ENCODE results near the gene PRPF40A.
"Not testable (repeated sequence)": the region's sequence is repeated elsewhere in the genome, so short reads cannot be mapped to it uniquely, and the experiment has no call there.

Gene PRPF40A

DNA sequence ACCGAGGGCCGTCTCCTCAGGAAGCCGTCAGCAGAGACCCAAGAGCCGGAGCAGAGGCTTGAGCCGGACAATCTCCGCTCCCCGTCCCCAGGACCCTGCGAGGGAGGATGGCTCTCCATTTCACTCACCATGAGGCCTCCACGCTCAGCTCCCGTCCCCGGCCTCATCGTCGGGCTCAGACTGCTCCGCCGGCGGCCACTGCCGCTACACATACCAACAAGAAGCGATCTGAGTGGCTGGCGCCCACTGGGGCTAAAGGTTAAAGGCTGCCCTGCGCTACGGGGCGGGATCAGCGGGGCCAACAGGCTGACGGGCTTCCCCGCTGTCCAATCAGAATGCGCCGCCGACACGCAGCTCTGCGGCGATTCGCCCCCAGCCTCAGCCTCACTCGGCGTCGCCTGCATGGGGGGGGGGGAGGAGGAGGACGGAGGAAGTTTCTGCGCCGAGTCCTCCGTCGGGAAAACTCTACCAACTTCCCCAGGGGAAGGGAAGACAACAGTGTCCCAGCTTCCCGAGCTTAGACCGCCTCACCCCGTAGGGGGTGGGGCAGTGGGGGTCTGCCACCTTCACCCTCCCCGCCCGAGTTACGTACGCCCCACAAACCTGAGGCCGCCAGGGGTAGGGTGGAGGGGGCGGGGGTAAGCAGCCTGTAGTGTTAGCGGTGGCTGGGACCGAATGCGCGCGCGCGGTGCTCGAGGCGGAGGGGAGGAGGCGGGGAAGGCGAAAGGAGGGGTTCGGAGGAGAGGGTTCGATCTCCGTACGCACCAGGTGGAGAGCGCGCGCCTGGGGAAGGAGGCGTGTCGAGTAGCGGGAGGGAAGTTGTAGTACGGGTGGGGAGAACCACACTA lies at the start of gene PRPF40A:
Gene PRPF40A, minus strand, starts transcription at position 234 of the 848 bp plus-strand sequence. Its CDS starts 22 bp downstream, at position 212.
- peak; percentile 97 for DNase-seq (ENCODE audit: low read depth)

DNA sequence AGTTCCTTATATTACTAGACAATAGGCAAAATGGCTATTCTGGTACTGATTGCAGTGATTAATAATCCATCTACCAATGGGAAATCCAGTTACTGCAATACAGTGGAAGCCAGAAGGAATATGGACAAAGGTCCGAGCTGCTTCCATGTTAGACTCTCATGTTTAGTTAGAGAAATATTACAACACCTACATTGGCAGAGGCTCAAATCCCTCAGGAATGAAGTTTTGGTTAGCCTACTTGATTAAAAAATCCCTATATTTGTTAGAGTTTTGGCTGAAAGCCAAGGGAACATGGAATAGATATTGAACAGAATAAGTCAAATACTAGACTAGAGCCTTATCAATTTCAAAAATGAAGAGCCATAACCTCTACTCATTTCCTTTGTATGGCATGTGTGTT lies 49.7 kb upstream of the PRPF40A start:
- no peak for DNase-seq (ENCODE audit: low read depth)

DNA sequence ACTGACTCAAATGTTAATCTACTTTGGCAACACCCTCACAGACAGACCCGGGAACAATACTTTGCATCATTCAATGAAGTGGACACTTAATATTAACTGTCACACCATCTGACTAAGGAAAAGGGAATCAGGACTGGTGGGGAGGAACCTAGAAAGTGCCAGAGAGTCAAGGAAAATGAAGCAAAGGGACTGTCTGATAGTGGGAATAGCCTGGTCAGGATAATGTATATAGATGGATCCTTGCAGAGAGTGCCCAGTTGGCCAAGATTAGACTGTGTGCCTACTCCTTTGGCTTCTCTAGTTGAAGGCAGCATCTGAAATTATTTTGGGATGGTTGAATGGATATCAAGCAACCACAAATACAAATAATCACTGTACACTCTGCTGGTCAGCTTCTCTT lies 46.4 kb upstream of the PRPF40A start:
- DNase-seq (ENCODE audit: low read depth), result no peak

DNA sequence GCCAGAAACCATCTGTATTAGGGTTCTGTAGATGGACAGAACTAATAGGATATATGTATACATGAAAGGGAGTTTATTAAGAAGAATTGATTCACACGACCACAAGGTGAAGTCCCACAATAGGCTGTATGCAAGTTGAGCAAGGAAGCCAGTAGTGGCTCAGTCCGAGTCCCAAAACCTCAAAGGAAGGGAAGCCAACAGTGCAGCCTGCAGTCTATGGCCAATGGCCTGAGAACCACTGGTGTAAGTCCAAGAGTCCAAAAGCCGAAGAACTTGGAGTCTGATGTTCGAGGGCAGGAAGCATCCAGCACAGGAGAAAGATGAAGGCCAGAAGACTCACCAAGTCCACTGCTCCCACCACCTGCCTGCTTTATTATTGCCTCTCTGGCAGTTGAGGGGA lies 45.9 kb upstream of the PRPF40A start:
- not testable (repeated sequence) for DNase-seq (ENCODE audit: low read depth)

DNA sequence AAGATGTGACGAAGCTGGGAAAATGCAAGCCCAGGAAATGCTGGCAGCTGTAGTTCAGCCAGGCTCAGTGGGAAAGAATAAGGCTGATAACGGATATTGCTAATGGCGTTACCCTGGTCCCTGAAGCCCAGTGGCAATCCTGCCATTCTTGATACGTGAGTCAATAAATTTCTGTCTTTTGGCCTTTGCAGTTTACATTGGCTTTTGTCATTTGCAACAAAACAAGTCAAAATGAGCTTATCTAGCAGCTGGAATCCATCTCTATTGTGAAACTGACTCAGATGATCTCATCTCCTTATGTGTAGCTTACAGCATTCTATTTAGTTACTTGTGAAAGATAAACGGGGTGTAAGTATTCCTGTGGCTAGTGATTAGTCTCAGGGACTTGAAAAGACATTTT lies 44.9 kb upstream of the PRPF40A start:
- DNase-seq (ENCODE audit: low read depth), result no peak

DNA sequence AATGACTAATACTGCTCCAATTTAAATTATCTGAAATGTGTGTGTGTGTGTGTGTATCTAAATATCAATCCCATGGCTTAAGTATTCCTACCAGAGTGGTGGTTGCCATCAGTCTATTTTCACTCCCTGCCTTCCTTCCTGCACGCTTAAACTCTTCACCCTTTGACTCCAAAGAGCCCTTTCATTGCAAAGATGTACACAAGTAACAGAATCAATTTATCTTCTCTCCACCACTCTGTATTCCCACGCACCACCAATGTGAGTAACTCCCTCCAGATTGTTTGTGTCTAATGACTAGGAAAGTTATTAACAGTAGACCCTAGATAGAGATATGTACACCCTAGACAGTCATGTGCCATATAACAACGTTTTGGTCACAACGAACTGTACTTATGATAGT lies 44.0 kb upstream of the PRPF40A start:
- no peak for DNase-seq (ENCODE audit: low read depth)

DNA sequence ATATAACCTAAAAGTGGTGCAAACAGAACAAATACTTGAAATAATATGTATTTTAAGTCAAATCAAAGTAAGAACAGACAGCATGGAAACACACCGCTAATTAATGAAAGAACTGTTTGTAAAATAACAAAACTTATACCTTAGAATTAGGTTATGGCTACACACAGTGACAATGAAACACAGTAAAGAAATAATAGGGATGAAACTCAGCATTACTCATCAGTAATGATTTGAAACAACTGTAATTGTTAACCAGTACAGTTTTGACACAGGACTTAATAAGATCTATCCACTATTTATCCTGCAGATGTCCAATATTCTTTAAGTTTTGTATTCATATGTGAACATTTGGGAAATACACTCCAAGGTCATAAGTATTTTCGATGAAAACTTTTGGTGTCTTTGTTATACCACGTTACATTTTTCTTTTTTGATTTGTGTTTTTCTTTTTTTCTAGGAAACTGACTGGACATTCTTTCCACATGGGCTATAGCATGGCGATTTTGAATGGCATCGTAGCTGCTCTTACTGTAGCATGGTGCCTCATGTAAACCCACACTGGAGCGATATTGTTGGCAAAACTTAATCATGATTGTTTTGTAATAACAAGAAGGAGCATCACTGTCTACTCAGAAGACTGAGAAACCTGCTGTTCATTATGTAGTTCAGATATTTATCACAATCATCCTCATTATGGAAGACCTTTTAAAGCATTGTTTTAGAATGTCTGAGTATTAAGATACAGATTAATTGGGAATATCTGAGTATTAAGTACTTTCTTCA lies 42.2 kb upstream of the PRPF40A start:
- DNase-seq (ENCODE audit: low read depth), result no peak

DNA sequence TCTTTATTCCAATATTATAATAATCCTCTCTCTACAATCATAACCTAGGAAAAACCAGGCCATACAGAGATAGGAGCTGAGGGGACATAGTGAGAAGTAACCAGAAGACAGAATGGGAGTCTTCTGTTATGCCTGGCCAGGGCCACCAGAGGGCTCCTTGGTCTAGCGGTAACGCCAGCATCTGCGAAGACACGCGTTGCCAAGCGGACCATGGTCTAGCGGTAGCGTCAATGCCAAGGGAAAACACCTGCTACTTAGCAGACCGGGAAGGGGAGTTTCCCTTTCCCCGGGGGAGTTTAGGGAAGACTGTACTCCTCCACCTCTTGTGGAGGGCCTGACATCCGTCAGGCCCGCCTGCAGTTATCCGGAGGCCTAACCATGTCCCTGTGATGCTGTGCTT lies 37.8 kb upstream of the PRPF40A start:
- no peak for DNase-seq (ENCODE audit: low read depth)

DNA sequence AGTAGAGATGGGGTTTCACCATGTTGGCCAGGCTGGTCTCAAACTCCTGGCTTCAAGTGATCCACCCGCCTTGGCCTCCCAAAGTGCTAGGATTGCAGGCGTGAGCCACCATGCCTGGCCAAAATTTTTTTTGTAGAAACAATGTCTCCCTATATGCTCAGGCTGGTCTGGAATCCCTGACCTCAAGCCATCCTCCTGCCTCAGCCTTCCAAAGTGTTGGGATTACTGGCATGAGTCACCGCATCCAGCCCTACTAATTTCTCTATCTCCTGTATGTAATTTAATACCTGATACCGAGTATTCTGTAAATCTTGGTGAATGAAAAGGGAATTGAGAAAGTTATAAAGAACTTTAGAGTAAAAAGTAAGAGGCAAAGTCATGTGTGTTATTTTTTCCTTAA lies 30.5 kb upstream of the PRPF40A start:
- DNase-seq (ENCODE audit: low read depth), result not testable (repeated sequence)

DNA sequence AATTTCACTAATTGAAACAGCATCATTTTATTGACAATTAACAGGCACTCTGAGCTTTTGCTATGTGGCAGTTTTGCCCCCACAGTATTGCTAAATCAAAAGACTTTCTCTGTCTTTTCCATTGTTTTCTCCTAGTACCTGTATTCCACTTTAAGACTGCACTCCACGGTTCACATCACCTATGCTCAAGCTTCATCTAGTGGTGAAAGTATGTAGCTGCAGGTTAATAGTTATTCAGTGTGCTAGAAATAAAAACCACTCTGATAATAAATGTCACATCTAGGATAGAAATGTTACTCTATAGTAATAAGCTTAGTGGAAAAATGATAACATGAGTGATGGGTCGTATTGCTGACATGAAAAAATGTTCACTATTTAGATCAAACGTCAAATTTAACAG lies 25.7 kb upstream of the PRPF40A start:
- DNase-seq (ENCODE audit: low read depth), result no peak

DNA sequence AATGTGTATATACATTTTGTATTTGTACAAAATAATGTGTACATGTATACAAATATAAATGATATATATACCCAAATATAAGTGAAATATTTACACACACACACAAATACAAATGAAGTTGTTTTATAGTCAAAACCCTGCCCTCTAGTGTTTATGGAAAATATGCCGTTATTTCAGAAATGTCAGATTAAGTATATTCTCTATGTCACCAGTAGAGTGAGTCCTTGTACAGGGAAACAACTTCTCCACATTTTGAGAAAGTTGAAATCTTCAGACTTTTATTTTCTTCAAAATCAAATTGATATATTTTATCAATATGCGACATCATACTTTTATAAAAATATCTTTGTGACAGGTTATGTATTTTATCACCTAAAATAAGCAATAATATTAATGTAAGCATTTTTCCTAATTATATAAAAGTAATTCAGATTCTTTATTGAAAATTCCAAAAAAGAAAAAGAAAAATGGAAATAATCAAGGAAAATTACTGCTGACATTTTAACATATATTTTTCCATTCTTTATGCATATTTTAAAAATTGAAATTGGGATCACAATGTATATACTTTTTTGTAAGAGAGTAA lies 23.6 kb upstream of the PRPF40A start:
- DNase-seq (ENCODE audit: low read depth), result no peak

DNA sequence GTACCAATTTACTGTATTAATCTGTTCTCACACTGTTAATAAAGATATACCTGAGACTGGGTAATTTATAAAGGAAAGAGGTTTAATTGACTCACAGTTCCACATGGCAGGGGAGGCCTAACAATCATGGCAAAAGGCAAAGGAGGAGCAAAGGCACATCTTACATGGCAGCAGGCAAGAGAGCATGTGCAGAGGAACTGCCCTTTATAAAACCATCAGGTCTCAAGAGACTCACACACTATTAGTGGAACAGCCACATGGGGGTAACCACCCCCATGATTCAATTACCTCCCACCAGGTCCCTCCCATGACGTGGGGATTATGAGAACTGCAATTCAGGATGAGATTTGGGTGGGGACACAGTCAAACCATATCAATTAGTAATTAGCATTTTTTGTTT lies 22.4 kb upstream of the PRPF40A start:
- not testable (repeated sequence) for DNase-seq (ENCODE audit: low read depth)

DNA sequence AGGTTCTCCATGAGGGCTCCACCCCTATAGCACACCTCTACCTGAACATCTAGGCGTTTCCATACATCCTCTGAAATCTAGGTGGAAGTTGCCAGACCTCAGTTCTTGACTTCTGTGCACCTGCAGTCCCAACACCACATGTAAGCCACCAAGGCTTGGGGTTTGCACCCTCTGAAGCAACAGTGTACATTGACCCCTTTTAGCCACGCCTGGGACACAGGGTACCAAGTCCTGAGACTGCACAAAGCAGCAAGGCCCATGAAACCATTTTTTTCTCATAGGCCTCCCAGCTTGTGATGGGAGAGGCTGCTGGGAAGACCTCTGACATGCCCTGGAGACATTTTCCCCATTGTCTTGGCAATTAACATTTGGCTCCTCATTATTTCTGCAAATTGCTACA lies 21.2 kb upstream of the PRPF40A start:
- no peak for DNase-seq (ENCODE audit: low read depth)

DNA sequence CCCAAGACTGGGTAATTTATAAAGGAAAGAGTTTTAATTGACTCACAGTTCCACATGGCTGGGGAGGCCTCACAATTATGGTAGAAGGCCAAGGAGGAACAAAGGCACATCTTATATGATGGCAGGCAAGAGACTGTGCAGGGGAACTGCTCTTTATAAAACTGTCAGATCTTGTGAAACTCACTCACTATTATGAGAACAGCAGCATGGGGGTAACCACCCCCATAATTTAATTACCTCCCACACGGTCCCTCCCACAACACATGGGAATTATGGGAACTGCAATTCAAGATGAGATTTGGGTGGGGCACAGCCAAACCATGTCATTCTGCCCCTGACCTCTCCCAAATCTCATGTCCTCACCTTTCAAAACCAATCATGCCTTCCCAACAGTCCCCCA lies 20.2 kb upstream of the PRPF40A start:
- not testable (repeated sequence) for DNase-seq (ENCODE audit: low read depth)

DNA sequence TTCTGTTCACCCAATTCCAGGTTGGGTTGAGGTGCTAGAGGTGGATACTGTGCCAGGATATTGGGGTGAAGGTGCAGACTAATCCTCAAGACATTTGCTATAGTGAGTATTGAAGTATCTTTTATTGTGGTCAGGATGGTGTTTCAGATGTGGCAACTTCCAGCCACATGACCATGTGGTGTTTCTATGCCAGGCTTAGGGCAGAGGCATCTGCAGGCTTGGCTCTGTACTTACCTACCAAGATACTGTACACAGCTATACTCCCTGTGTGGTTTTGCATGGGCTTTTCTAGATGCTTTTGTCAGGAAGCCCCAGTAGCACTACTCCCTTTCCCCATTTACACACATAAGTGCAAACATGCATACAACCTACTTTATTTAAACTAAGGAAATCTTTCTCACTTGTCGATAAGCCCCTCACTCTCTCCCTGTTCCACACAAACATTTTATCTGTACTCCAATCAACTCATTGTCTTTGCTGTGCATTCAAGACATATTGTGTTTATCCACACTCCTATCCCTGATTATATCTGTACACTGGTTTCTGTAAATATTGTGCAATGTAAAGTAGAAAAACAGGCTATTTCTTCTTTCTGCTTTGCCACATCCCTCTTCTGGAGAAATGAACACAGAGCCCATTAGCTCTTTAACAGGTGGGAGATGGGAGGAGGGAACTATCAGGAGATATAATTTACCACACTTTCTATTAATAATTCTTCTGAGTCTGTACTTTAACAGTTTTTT lies 13.5 kb upstream of the PRPF40A start:
- DNase-seq (ENCODE audit: low read depth), result no peak

DNA sequence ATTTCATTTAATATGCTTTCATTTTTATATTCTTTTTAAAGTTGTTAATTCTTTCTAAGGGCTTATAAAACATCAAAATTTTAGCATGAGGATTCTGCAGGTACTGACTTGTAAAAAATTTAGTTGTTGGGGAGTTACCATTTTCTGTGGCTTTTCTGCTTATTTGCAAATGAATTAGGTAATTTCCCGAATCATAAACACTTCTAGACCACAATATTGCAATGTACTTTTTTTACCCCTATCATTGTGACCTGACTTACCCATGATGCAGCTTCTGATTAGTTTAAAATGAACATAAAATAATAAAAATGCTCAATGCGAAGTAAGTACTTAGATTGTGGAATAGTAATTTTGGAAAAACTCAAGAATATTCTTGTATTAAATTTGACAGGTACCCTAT lies 12.6 kb upstream of the PRPF40A start:
- no peak for DNase-seq (ENCODE audit: low read depth)

DNA sequence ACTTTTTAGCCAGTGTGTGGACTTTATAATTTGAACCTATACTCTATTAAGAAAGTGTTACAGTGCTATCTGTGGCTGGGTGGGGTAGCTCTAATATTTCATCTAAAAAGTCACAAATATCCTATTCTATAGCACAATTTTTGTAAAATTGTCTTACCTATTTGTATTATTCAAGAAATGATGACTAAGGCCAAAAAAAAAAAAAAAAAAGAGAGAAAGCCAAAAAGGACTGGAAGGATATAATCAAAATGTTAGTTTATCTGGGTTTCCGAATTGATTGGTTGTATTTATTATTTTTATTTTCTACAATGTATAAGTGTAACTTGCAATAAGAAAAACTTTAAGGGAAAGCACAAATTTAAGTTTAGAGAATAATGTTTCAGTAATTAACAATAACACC lies 6.7 kb upstream of the PRPF40A start:
- no peak for DNase-seq (ENCODE audit: low read depth)

DNA sequence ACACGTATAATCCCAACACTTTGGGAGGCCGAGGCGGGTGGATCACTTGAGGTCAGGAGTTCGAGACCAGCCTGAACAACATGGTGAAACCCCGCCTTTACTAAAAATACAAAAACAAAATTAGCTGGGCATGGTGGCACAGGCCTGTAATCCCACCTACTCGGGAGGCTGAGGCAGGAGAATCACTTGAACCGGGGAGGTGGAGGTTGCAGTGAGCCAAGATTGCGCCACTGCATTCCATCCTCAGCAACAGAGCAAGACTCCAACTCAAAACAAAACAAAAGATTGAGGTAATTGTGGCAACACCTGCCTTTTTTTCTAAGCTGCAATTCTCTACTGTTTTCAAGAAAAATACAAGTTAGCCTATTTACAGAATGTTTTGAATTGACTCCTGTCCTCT lies 5.4 kb upstream of the PRPF40A start:
- DNase-seq (ENCODE audit: low read depth), result not testable (repeated sequence)

DNA sequence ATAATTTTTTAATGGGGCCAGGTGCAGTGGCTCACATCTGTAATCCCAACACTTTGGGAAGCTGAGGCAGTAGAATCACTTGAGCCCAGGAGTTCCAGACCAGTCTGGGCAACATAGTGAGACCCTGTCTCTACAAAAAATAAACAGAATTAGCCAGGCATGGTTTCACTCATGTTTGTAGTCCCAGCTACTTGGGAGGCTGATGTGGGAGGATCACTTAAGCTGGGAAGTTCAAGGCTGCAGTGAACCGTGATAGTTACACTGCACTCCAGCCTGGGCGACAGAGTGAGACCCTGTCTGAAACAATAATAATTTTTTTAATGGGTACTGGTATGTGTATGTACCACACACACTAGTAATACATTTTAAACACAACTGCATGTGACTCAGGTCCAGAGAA lies 3.5 kb upstream of the PRPF40A start:
- no peak for DNase-seq (ENCODE audit: low read depth)

DNA sequence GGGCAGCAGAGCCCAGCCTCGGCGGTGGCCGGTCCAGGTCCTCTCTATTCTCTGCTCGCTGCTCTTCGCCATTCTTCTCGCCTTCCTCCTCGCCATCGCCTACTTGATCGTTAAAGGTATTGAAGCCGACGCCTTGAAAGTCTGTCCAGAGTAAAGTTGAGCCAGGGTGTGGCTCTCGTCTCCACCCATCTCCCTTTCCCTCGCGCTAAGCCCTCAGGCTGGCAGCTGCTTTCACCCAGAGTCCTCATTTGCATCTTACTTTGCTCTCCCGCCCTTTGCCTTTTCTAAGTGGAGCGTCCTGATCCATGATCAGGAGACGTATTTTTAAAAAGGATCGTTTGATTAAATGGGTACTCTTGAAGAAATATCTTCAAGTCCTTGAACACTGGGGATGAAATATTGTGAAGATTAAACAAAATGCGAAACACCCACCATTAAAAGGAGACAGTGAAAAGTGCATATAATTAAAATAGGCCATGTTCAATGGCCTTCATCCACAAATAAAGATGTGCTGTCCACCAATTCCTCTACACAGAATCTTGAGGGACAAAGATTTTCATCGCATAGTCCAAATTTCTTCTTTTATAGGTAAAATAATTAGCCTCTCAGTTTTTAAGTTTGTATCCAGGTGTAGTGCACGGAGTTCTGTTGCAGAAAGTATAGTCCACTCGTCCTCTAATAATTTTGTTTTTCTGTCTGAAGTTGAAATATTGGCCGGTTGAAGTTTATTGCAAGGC lies 1.8 kb upstream of the PRPF40A start:
- DNase-seq (ENCODE audit: low read depth), result no peak

DNA sequence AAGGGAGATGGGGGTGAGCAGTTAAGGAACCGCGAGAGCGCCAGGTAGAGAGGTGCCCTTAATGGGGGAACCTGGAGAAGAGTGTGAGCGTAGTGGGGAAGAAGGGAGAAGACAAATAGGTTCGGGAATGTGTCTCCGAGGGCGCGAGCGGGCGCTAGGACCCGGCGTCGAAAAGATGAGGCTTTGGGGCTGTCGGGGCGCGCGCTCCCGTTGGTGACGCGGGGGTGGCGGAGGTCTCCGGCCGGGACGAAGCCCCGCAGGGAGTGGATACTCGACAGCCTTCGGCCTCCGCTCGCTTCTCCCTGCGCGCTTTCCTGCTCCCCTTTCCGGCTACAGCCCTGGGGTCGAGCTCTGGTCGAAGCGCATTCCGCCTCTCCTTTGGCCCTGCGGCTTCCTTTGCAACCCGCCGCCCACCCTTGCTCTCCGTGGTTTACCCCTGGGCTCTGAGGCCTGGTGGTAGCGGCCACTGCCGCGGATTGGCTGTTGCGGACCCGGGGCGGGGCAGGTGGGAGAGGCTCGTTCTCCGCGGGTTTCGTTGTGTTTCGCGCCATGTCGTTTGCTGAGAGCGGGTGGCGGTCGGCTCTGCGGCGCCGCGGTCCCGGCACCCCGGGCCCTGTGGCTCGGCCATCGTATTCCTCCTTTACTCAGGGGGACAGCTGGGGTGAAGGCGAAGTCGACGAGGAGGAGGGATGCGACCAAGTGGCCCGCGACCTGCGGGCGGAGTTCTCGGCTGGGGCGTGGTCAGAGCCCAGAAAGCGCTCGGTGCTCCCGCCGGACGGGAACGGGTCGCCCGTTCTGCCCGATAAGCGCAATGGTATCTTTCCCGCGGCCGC lies 1.0 kb upstream of the PRPF40A start, which contains the start of gene ARL6IP6:
Gene ARL6IP6, plus strand, starts transcription at position 545 of the 833 bp plus-strand sequence. Its CDS starts 5 bp downstream, at position 550.
- DNase-seq (ENCODE audit: low read depth), result peak; percentile 89
